BE2C (cell line): Measurements from ENCODE around the gene CDKN2B-AS1.

ENCODE experiments used
- DNase-seq: peaks from one replicate; pipeline ENCODE4 v3.0.0-alpha.2; 2020
- H3K27me3 ChIP-seq: fragments of 250-450 bp; sonication (Bioruptor Pico); 2 replicates; pipeline ENCODE4 v1.5.1; 2020; ENCODE audit warnings: mild to moderate bottlenecking
- H3K36me3 ChIP-seq: fragments of 250-450 bp; sonication (Bioruptor Pico); 2 replicates; pipeline ENCODE4 v1.5.1; 2020; ENCODE audit warnings: mild to moderate bottlenecking
- H3K4me1 ChIP-seq: fragments of 250-450 bp; sonication (Bioruptor Pico); 2 replicates; pipeline ENCODE4 v1.5.1; 2020
- H3K4me3 ChIP-seq: 2 replicates; pipeline ENCODE4 v1.5.1; 2011; ENCODE audit warnings: low read depth, low read length
- H3K9me3 ChIP-seq: fragments of 250-450 bp; sonication (Bioruptor Pico); 2 replicates; pipeline ENCODE4 v1.5.1; 2020
- TF ChIP-seq, protein P1 (sequence below): IDR thresholded peaks from 2 replicates; pipeline ENCODE4 v1.5.1; 2012; ENCODE audit warnings: mild to moderate bottlenecking, low read depth, low read length

Gene CDKN2B-AS1

DNA sequence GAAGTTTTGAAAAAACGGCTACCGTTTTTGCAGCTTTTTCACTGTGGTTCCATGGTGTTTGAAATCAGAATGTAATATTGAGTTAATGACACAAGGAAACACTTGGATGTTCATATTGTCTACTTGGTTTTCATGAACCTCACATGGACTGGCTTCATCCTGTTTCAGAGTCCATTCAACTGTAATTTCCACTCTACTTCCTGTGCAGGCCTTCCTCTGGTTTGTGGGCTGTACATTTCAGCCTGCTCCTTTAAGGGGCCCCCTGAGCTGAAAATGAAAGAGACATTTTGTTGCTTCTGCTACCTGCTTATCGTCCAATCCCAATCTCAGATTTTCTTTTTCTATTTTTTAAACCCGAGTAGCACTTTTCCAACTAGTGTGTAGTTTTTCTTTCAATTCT is 56.3 kb downstream of the CDKN2B-AS1 start:
- Histone ChIP-seq H3K9me3 (no peaks in the 10 kb centered on the region), H3K36me3 (no peaks in the 10 kb centered on the region), H3K4me3 (no peak overlapping the region), H3K27me3 (no peaks in the 10 kb centered on the region), H3K4me1 (no peaks in the 10 kb centered on the region)
- DNase-seq: no peak
- TF ChIP-seq, protein P1, sequence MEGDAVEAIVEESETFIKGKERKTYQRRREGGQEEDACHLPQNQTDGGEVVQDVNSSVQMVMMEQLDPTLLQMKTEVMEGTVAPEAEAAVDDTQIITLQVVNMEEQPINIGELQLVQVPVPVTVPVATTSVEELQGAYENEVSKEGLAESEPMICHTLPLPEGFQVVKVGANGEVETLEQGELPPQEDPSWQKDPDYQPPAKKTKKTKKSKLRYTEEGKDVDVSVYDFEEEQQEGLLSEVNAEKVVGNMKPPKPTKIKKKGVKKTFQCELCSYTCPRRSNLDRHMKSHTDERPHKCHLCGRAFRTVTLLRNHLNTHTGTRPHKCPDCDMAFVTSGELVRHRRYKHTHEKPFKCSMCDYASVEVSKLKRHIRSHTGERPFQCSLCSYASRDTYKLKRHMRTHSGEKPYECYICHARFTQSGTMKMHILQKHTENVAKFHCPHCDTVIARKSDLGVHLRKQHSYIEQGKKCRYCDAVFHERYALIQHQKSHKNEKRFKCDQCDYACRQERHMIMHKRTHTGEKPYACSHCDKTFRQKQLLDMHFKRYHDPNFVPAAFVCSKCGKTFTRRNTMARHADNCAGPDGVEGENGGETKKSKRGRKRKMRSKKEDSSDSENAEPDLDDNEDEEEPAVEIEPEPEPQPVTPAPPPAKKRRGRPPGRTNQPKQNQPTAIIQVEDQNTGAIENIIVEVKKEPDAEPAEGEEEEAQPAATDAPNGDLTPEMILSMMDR: no peak

DNA sequence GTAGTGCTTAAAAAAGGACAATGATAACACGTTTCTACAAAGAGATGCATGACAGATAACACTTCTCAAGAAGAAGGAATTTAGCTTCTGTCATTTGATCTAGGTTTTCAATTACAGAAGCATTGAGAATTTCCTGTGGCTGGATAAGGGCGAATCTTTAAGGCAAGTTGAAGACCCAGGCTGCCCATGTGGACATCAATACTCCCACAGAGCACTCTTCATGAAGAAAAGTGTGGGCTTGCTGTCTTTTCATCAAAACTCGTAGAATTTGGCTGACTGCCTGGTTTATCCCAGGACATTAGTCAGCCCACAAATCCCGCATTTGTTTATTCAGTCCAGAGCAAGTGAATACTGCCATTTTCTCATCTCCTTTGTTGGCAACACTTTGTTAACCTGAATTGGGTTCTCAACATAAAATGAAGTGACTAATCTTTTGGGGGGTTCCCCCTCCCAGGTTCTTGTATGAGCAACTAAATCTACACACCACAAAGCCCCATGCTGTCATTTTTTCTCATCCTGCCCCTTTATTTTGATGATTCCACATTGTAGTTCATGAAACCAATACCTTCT is 57.9 kb downstream of the CDKN2B-AS1 start:
- H3K9me3 ChIP-seq: no peaks in the 10 kb centered on the region
- H3K27me3 ChIP-seq: no peaks in the 10 kb centered on the region
- no peak overlapping the region for H3K4me3 ChIP-seq
- no peak for DNase-seq
- H3K36me3 ChIP-seq: no peaks in the 10 kb centered on the region
- TF ChIP-seq, protein P1: no peak
- no peaks in the 10 kb centered on the region for H3K4me1 ChIP-seq

DNA sequence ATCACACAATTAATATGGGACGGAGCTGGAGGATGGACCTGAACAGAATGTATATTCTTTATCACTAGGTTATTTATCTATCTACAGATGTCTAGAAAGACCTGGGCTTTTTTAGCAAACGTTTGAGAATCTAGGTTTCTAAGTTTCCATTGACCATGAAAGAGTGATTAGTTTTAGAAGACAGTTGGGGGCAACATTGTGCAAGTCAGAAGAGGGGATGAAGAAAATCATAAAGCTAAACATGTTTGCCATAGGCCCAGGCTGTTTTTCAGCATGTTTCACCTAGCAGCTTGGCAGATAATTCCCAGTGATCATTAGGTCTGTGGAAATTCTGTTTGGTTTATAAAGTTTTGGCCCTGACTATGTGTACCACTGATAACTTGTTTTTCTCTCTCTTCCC is 58.6 kb downstream of the CDKN2B-AS1 start:
- H3K36me3 ChIP-seq: no peaks in the 10 kb centered on the region
- TF ChIP-seq, protein P1: no peak
- no peak for DNase-seq
- no peak overlapping the region for H3K4me3 ChIP-seq
- no peaks in the 10 kb centered on the region for H3K4me1 ChIP-seq
- no peaks in the 10 kb centered on the region for H3K9me3 ChIP-seq
- no peaks in the 10 kb centered on the region for H3K27me3 ChIP-seq

DNA sequence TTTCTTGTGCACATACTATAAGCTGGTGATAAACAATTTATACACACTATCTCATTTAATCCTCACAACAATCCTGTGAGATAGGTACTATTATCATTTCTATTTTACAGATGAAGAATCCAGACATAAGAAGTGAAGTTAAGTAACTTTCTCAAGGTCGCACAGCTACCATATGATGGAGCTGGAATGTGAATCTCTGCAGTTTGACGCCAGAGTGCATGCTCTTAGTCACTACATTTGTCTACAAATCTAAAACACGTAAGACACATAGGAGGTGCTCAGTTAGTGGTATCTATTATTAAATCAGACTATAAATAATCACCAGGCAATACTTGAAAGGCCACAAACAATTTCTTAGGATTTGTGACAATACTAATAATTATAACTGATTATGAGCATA is 59.5 kb downstream of the CDKN2B-AS1 start:
- no peaks in the 10 kb centered on the region for H3K9me3 ChIP-seq
- no peaks in the 10 kb centered on the region; the same call in 1 of the 2 replicates for H3K36me3 ChIP-seq
- H3K4me1 ChIP-seq: no peaks in the 10 kb centered on the region
- TF ChIP-seq, protein P1: no peak
- H3K4me3 ChIP-seq: no peak overlapping the region
- no peaks in the 10 kb centered on the region for H3K27me3 ChIP-seq
- DNase-seq: no peak

DNA sequence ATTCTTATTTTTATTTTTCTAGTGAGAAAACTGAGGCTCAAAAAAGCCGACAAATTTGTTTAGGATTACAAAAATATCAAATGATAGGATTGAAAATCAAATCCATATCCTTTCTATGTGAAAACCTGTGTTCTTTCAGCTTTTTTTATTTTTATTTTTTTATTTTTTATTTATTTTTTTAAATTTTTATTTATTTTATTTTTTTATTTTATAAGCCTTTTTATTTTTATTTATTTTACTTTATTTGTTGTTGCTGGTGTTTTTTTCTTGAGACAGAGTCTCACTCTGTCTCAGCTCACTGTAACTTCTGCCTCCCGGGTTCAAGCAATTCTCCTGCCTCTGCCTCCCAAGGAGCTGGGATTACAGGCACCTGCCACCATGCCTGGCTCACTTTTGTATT is 59.9 kb downstream of the CDKN2B-AS1 start:
- TF ChIP-seq, protein P1: no peak
- Histone ChIP-seq H3K4me1 (no peaks in the 10 kb centered on the region), H3K4me3 (no peak overlapping the region), H3K27me3 (no peaks in the 10 kb centered on the region), H3K36me3 (no peaks in the 10 kb centered on the region; the same call in 1 of the 2 replicates), H3K9me3 (no peaks in the 10 kb centered on the region)
- DNase-seq: no peak

DNA sequence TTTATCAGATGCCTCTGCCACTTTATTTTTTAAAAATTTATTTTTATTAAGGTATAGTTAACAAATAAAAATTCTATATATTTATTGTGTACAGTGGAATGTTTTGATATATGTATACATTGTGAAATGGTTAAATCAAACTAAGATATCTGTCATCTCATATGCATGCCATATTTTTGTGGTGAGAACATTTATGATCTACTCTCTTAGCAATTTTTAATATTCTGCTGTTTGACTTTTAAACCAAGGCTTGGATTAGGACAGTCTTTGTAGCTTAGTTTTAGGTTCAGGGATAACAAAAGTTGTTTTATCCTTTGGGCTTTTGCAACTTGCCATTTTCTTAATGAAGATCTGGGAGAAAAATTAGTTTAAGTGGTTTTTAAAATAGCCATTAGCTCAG is 60.5 kb downstream of the CDKN2B-AS1 start:
- no peaks in the 10 kb centered on the region for H3K4me1 ChIP-seq
- H3K36me3 ChIP-seq: no peaks in the 10 kb centered on the region; the same call in 1 of the 2 replicates
- no peaks in the 10 kb centered on the region for H3K27me3 ChIP-seq
- DNase-seq: no peak
- TF ChIP-seq, protein P1: no peak
- H3K9me3 ChIP-seq: no peaks in the 10 kb centered on the region
- H3K4me3 ChIP-seq: no peak overlapping the region
